Stomach (tissue), 4 donors: ENCODE data around the gene C16orf90.

Experiments used
- CTCF ChIP-seq, 7 experiments: fragments of 450-650 bp in 4 of 7; fragments of 200-600 bp in 3 of 7; sonication (generic) in 3 of 7; IDR thresholded peaks; one replicate each; pipeline ENCODE4 v1.5.1; 2016 to 2019; ENCODE audit warnings: antibody characterized with exemption in 7 of 7, control low read depth in 2 of 7, mild to moderate bottlenecking in 1 of 7
- POLR2A ChIP-seq, 4 donors: fragments of 450-650 bp; IDR thresholded peaks; one replicate each; pipeline ENCODE4 v1.6.1; 2016; ENCODE audit warnings: antibody characterized with exemption in 4 of 4, control low read depth in 2 of 4, mild to moderate bottlenecking in 1 of 4, moderate library complexity in 1 of 4
- POLR2AphosphoS5 ChIP-seq, 3 donors: sonication (generic); formaldehyde crosslinking; IDR thresholded peaks; one replicate each; pipeline ENCODE4 v1.6.1; 2016; ENCODE audit warnings: antibody characterized with exemption in 3 of 3

- TF ChIP-seq POLR2AphosphoS5 (IDR thresholded peaks at IDR 0.05), result no peak
- TF ChIP-seq CTCF (IDR thresholded peaks at IDR 0.05), result no peak
- TF ChIP-seq POLR2A (IDR thresholded peaks at IDR 0.05), result no peak
Observed at GRCh38 chr16:3532741-3533140, 37.5 kb upstream of the C16orf90 start.
